Endothelial cell of umbilical vein (primary cell): Measurements from ENCODE around the gene RBM38. TPM values are rescaled to one million over a fixed set of nuclear protein-coding genes. Genes with fewer than 3 reads are reported as not detected.

Experiments
- BruUV-seq: library from RNA; stranded (reverse); fragments of 400-500 nt; replicated peaks from 2 replicates; lab custom pipeline; 2021; lab: Mats Ljungman, UMichigan
- CTCF ChIA-PET: fragments of 300-600, 350-600 bp; sonication (Branson Sonifier 250); formaldehyde crosslinking; loops from one replicate; lab custom pipeline; 2021; ENCODE audit warnings: antibody characterized with exemption, inconsistent platforms; lab: Charles Lee
- POLR2A ChIA-PET: fragments of 300-600, 350-600 bp; sonication (Branson Sonifier 250); formaldehyde crosslinking; loops from one replicate; lab custom pipeline; 2021; ENCODE audit warnings: antibody characterized with exemption, inconsistent platforms; lab: Charles Lee
- DNase-seq: peaks from one replicate; pipeline ENCODE4 v3.0.0-alpha.2; 2011; ENCODE audit warnings: low read depth, low spot score
- FAIRE-seq: peaks from 2 replicates; lab custom pipeline; 2011; peaks lifted over from hg19 to GRCh38; lab: Jason Lieb, UNC
- H2AFZ ChIP-seq: 2 replicates; pipeline ENCODE4 v1.6.0; 2012; ENCODE audit warnings: low read depth, low read length, control low read depth, inconsistent platforms
- H3K27ac ChIP-seq: 2 replicates; pipeline ENCODE4 v1.5.1; 2011; ENCODE audit warnings: low read depth, mild to moderate bottlenecking, control low read depth, low read length, moderate library complexity; ENCODE audit not compliant: insufficient read depth
- H3K27me3 ChIP-seq, 2 experiments: 2 replicates each; pipeline versions ENCODE4 v1.6.0 to v1.6.1; 2011; ENCODE audit warnings: low read length in 2 of 2, mixed read lengths in 1 of 2; ENCODE audit not compliant: control insufficient read depth in 2 of 2, insufficient read depth in 2 of 2
- H3K36me3 ChIP-seq, 2 experiments: 2 replicates in 1 of 2; 3 replicates in 1 of 2; pipeline ENCODE4 v1.5.1; 2011; ENCODE audit warnings: low read length in 2 of 2, mild to moderate bottlenecking in 1 of 2, moderate library complexity in 1 of 2; ENCODE audit not compliant: control insufficient read depth in 2 of 2, insufficient read depth in 2 of 2; ENCODE audit errors: extremely low read depth in 1 of 2
- H3K4me1 ChIP-seq: 3 replicates; pipeline ENCODE4 v1.5.1; 2011; ENCODE audit warnings: mild to moderate bottlenecking, low read length; ENCODE audit not compliant: control insufficient read depth, insufficient read depth; ENCODE audit errors: extremely low read depth
- H3K4me2 ChIP-seq: 2 replicates; pipeline ENCODE4 v1.6.1; 2011; ENCODE audit warnings: low read length, control low read depth, mixed read lengths; ENCODE audit not compliant: insufficient read depth
- H3K4me3 ChIP-seq, 3 experiments: fragments of 200-600 bp in 1 of 3; sonication (generic), shearing (Covaris generic) in 1 of 3; replicated peaks in 1 of 3; 2 replicates each; pipeline ENCODE4 v1.5.1; 2011 to 2016; ENCODE audit warnings: control low read depth in 3 of 3, low read length in 3 of 3, mild to moderate bottlenecking in 2 of 3, inconsistent platforms in 1 of 3, low read depth in 1 of 3, moderate library complexity in 1 of 3; ENCODE audit not compliant: insufficient read depth in 1 of 3
- H3K79me2 ChIP-seq: 2 replicates; pipeline ENCODE4 v1.6.0; 2012; ENCODE audit warnings: low read length, inconsistent platforms; ENCODE audit not compliant: control insufficient read depth, insufficient read depth
- H3K9ac ChIP-seq: replicated peaks from 2 replicates; pipeline ENCODE3; 2011; ENCODE audit warnings: low read length, control low read depth; ENCODE audit not compliant: insufficient read depth; ENCODE audit errors: extremely low read depth
- H3K9me1 ChIP-seq: replicated peaks from 3 replicates; pipeline ENCODE4 v1.6.0; 2011; ENCODE audit warnings: mild to moderate bottlenecking, low read length; ENCODE audit not compliant: control insufficient read depth, insufficient read depth; ENCODE audit errors: extremely low read depth
- H3K9me3 ChIP-seq: replicated peaks from 2 replicates; pipeline ENCODE4 v1.5.1; 2012; ENCODE audit warnings: low read length, inconsistent platforms; ENCODE audit not compliant: control insufficient read depth, insufficient read depth
- H4K20me1 ChIP-seq: replicated peaks from 2 replicates; pipeline ENCODE3; 2011; ENCODE audit warnings: mild to moderate bottlenecking, low read length; ENCODE audit not compliant: control insufficient read depth, insufficient read depth; ENCODE audit errors: extremely low read depth
- CTCF ChIP-seq, 2 donors: IDR thresholded peaks; 1 replicate in 1 of 2; 2 replicates in 1 of 2; pipeline ENCODE4 v1.5.1; 2011; ENCODE audit warnings: low read length in 2 of 2, mild to moderate bottlenecking in 2 of 2, moderate library complexity in 2 of 2, control low read depth in 1 of 2, inconsistent platforms in 1 of 2, low read depth in 1 of 2; ENCODE audit not compliant: insufficient read depth in 1 of 2; ENCODE audit errors: extremely low read depth in 1 of 2
- EZH2 ChIP-seq: IDR thresholded peaks from 2 replicates; pipeline ENCODE4 v1.6.1; 2012; ENCODE audit warnings: borderline replicate concordance, low read depth, mild to moderate bottlenecking, moderate library complexity, low read length, inconsistent platforms; ENCODE audit not compliant: severe bottlenecking
- FOS ChIP-seq: IDR thresholded peaks from 2 replicates; pipeline ENCODE4 v1.6.1; 2011; ENCODE audit warnings: mild to moderate bottlenecking, low read length, moderate library complexity, borderline replicate concordance; ENCODE audit not compliant: insufficient read depth
- GATA2 ChIP-seq: IDR thresholded peaks from 2 replicates; pipeline ENCODE4 v1.7.0; 2011; ENCODE audit warnings: low read depth, mild to moderate bottlenecking, moderate library complexity, mixed read lengths, low read length; ENCODE audit not compliant: insufficient read length, insufficient read depth
- JUN ChIP-seq: IDR thresholded peaks from 2 replicates; pipeline ENCODE4 v1.6.1; 2011; ENCODE audit warnings: borderline replicate concordance, low read depth; ENCODE audit not compliant: insufficient read length, insufficient read depth
- MAX ChIP-seq: IDR thresholded peaks from 2 replicates; pipeline ENCODE4 v1.6.1; 2011; ENCODE audit not compliant: insufficient read depth, insufficient read length
- MYC ChIP-seq: IDR thresholded peaks from one replicate; pipeline ENCODE4 v1.6.1; 2011; ENCODE audit warnings: mild to moderate bottlenecking, low read depth, low read length
- POLR2A ChIP-seq: IDR thresholded peaks from 2 replicates; pipeline ENCODE4 v1.6.1; 2012; ENCODE audit warnings: low read depth, mild to moderate bottlenecking, control low read depth, low read length
- POLR2AphosphoS5 ChIP-seq: IDR thresholded peaks from 2 replicates; pipeline ENCODE4 v1.6.1; 2012; ENCODE audit warnings: low read depth, mild to moderate bottlenecking, control low read depth, low read length, moderate library complexity; ENCODE audit not compliant: insufficient read depth
- dilution Hi-C: fragments of 300-500 bp; cut with MboI; formaldehyde crosslinking; loops from one replicate; pipeline ENCODE4 v1.15.0; 2019; ENCODE audit warnings: low sequenced_read_pairs; ENCODE audit not compliant: extremely low pct_ligation_motif_present
- intact Hi-C: fragments of 100-400 bp; cut with micrococcal nuclease; formaldehyde crosslinking; loops from one replicate; pipeline ENCODE4 v1.10.0; 2022
- polyA plus RNA-seq, 4 experiments: library from polyadenylated mRNA; depleted of rRNA in 3 of 4; stranded (reverse) in 3 of 4; unstranded in 1 of 4; fragments of >200 nt; gene quantifications; 2 replicates each; pipeline versions ENCODE4 v1.2.1 to v1.2.3, GENCODE V29; 2011 to 2012; ENCODE audit warnings: missing spikeins in 1 of 4
- total RNA-seq: library from RNA; stranded (reverse); gene quantifications from 2 replicates; pipeline ENCODE4 v1.2.3, GENCODE V29; 2021

The RBM38 gene
- total and polyA plus RNA-seq, 2 donors (not counting 3 experiments of a cell fraction or from before 2014, with no cell fraction given): 22.1 to 37.4 TPM

- DNase-seq: no peak
Observed at GRCh38 chr20:57435498-57436222, 44.5 kb downstream of the RBM38 start.

More at GRCh38 chr20:57435498-57436222, 44.5 kb downstream of the RBM38 start:
- Histone ChIP-seq H2AFZ (no peak overlapping the region), H4K20me1 (no peaks in the 10 kb centered on the region), H3K4me1 (no peaks in the 10 kb centered on the region), H3K36me3 (no peaks in the 10 kb centered on the region), H3K9ac (no peak overlapping the region), H3K4me3 (no peak overlapping the region), H3K27me3 (peaks cover 4 to 8% of the 10 kb centered on the region in 2 experiments), H3K79me2 (no peaks in the 10 kb centered on the region), H3K4me2 (no peak overlapping the region), H3K9me3 (no peaks in the 10 kb centered on the region), H3K27ac (no peak overlapping the region), H3K9me1 (no peaks in the 10 kb centered on the region)
- CTCF ChIA-PET: interaction anchor here (1.3 kb wide), 1 partner anchor 58 kb away, joined by 3 read pairs; no protein-coding TSS in a partner anchor
- intact Hi-C loops (no loop called here), dilution Hi-C loops (no loop called here)
- TF ChIP-seq CTCF (IDR thresholded peaks at IDR 0.05; ENCODE audit: extremely low read depth in 1 of 2, insufficient read depth in 1 of 2, low read depth in 1 of 2, low read length in 2 of 2): no peak
- TF ChIP-seq MAX: no peak
- no peak for TF ChIP-seq EZH2
- TF ChIP-seq GATA2: no peak
- no peak for TF ChIP-seq FOS
- no peak for TF ChIP-seq POLR2AphosphoS5
- no peak for TF ChIP-seq POLR2A
- TF ChIP-seq MYC: no peak
- no peak for TF ChIP-seq JUN
- FAIRE-seq: no peak
- POLR2A ChIA-PET: no interaction called here
- no TSS peak for BruUV-seq
